ENCODE data around the gene SLAMF9.
"Not testable (repeated sequence)": the region's sequence is repeated elsewhere in the genome, so short reads cannot be mapped to it uniquely, and the experiment has no call there.

SLAMF9 gene

GRCh38 chr1:159920202-159920601 lies 33.8 kb downstream of the SLAMF9 start:
- no peak for DNase-seq

GRCh38 chr1:159919236-159919865 lies 34.7 kb downstream of the SLAMF9 start:
- DNase-seq = no peak

- DNase-seq = no peak
These were observed 35.5 kb downstream of the SLAMF9 start for GRCh38 chr1:159918352-159919200.

DNA sequence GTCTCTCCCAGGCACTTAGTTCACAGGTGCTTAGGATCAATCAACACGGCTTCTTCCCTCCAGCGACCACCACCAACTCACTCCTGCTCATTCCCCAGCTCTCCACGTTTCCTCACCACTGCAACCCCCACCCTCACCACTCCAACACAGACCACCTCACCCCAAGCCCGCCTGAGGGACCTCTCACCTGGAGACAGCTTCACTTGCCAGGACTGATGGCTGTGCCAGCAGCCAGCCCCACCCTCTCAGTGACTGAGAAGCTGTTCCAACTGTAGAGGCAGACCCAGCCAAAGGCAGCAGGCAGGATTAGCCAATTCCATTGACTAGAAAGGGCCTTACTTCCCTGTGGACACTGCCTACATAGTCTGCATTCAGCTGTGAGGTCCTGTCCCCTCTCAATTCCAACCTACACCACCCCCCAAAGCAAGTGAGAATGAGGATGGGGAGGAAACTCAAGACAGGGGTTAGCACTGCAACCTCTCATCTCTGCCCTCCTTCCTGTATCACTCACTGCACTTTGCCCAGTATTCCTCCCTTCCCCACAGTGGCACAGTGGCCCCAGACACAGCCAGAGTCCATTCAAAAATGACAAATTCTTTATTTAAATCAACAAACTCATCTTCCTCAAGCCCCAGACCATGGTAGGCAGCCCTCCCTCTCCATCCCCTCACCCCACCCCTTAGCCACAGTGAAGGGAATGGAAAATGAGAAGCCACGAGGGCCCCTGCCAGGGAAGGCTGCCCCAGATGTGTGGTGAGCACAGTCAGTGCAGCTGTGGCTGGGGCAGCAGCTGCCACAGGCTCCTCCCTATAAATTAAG lies 36.3 kb downstream of the SLAMF9 start:
- no peak for DNase-seq

- DNase-seq = no peak
These were observed 37.6 kb downstream of the SLAMF9 start for GRCh38 chr1:159916242-159917051.

DNA sequence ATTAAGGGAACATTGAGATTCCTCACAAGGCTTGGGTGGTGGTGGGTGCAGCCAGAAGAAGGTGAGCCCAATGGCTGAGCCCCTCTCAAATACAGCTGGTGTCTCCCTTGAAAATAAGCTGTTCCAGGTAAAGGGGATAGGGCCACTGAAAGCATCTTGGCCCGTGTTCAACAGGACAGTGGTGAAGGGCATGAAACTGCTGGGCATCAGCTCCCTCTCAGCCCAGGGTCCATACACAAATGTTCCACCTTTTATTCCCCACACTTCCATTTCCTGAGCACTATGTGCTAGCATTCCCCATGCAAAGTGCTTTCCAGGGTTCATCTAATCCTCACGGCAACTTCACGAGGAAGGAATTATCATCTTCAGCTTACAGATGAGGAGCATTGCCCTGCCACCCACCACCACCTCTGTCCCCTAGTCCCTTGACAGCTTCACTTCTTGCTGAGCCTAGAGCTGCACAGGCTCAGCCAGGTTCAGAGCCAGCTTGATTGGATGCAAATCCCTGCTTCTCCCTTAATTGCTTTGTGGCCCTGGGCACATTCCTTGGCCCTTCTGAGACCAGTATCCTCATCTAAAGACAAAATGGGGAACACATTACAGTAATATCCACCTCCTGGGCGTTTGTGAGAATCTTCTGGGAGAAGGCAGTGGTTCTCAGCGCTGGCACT lies 38.3 kb downstream of the SLAMF9 start:
- DNase-seq = no peak

DNA sequence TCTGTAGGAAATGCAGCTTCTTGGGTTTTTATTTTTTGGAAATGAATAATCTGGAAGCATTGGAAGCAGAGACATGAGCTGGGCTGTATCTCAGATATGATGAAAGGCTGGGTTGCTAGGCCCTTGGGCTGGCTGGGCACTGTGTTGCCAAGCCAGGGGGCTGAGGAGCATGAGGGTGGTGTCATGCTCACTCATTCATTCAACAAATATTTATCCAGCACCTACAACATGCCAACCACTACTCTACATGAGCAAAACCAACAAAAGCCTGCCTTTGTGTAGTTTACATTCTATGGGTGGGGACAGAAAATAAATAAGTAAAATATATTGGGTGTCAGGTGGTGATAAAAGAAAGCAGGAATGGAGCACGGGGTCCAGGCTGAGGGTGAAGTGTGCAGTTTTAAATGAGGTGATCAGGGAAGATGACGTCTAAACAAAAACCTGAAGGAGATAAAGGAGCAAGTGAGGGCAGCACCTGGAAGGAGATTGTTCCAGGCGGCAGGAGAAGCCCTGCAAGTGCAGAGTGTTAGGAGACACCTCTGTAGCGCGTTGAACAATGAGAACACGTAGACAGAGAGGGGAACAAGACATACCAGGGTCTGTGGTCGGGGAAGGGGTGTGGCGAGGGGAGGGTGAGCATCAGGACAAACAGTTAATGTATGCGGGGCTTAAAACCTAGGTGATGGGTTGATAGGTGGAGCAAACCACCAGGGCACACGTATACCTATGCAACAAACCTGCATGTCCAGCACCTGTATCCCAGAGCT lies 39.6 kb downstream of the SLAMF9 start:
- no peak for DNase-seq

- no peak for DNase-seq
These were observed 40.4 kb downstream of the SLAMF9 start for GRCh38 chr1:159913451-159914192.

DNA sequence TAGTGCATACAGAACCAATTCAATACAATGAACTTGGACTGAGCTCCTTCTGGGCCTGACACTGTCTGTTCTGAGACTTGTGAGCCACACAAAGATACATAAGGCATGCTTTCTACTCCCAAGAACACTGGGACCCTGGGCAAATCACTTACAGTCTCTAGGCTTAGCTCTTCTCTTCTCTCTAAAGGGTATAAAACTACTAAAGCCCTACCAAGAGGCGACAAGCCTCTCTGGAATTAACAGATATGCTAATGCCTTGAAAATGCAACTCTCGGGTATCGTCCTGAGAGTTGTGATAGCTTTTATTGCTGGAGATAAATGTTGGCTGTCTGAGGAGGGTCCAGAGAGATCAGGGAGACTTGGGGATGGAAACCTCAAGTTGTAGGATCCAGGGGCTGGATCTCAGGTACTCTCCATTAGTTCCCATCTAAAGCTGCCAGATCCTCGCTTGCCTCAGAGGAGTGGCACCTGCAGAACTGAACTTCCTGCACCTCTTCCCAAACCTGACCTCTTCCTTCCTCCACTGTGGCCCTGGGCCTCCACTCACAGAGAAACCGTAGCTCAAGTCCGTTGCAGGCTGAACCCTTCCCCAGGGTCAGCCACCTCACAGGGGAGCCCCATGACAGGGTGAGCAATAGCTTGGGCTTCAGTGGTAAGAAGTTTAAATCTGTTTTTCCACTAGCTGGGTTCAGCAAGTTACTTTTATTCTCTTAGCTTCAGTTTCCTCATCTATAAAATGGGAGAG lies 42.5 kb downstream of the SLAMF9 start:
- DNase-seq = no peak

GRCh38 chr1:159908031-159908940 lies 45.8 kb downstream of the SLAMF9 start:
- DNase-seq = no peak

DNA sequence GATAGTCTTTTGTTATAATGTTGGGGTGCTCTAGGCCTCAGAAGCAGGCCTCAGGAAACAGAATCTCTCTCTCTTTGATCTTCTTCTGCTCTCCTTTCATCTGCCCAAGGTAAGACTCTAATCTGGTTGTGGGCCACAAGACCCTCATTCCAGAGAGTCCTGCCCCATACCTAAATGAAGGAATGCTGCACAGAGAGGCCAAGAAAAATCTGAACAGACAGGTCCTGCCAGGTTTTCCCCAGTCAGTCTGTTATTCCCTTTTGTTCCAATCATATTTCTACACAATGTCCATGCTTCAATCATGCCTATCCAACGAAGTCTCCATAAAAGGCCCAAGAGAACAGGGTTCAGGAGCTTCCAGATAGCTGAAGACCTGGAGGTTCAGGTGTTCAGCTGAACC lies 47.1 kb downstream of the SLAMF9 start:
- DNase-seq = no peak

DNA sequence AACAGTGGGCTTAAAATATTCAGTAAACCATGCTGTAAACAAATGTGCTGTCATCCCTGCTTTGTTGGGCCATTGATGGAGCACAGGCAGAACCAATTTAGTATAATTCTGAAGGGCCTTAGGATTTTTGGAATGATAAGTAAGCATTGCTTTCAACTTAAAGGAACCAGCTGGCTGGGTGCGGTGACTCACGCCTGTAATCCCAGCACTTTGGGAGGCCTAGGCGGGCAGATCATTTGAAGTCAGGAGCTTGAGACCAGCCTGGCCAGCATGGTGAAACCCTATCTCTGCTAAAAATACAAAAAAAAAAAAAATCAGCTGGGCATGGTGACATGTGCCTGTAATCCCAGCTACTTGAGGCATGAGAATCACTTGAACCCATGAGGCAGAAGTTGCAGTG lies 50.0 kb downstream of the SLAMF9 start:
- DNase-seq = not testable (repeated sequence)

DNA sequence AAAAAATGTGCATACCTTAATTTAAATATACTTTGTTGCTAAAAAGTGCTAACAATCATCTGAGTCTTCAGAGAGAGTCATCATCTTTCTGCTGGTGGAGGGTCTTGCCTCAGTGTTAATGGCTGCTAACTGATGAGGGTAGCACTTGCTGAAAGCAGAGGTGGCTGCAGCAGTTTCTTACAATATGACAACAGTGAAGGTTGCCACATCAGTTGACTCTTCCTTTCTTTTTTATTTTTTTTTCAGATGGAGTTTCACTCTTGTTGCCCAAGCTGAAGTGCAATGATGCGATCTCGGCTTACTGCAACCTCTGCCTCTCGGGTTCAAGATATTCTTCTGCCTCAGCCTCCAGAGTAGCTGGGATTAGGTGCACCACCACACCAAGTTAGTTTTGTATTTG lies 51.5 kb downstream of the SLAMF9 start:
- no peak for DNase-seq
